Measurements from ENCODE around the gene LIPK. TPM values are rescaled to one million over a fixed set of nuclear protein-coding genes. Genes with fewer than 3 reads are reported as not detected.

Gene LIPK, protein sequence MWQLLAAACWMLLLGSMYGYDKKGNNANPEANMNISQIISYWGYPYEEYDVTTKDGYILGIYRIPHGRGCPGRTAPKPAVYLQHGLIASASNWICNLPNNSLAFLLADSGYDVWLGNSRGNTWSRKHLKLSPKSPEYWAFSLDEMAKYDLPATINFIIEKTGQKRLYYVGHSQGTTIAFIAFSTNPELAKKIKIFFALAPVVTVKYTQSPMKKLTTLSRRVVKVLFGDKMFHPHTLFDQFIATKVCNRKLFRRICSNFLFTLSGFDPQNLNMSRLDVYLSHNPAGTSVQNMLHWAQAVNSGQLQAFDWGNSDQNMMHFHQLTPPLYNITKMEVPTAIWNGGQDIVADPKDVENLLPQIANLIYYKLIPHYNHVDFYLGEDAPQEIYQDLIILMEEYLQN
- not detected for total RNA-seq

GRCh38 chr10:88705958-88706357, at the start of gene LIPK:
Gene LIPK, plus strand, starts transcription at chr10:88706249. Its CDS starts 18,295 bp downstream, at chr10:88724544.
- Histone ChIP-seq H3K9me3 (no peaks in the 10 kb centered on the region), H3K27ac (no peak within 1 kb of the TSS), H3K36me3 (no peaks in the 10 kb centered on the region), H3K27me3 (replicated peaks; ENCODE audit: insufficient read depth) (no peaks in the 10 kb centered on the region), H3K4me1 (ENCODE audit: control insufficient read depth in 1 of 2, low read depth in 2 of 2) (no peaks in the 10 kb centered on the region), H3K4me3 (no peak within 1 kb of the TSS)
- DNase-seq (ENCODE audit: low spot score): no peak
- no peak for ATAC-seq (ENCODE audit: insufficient number of reproducible peaks, low FRiP score, low read depth)
- TF ChIP-seq, protein P1, sequence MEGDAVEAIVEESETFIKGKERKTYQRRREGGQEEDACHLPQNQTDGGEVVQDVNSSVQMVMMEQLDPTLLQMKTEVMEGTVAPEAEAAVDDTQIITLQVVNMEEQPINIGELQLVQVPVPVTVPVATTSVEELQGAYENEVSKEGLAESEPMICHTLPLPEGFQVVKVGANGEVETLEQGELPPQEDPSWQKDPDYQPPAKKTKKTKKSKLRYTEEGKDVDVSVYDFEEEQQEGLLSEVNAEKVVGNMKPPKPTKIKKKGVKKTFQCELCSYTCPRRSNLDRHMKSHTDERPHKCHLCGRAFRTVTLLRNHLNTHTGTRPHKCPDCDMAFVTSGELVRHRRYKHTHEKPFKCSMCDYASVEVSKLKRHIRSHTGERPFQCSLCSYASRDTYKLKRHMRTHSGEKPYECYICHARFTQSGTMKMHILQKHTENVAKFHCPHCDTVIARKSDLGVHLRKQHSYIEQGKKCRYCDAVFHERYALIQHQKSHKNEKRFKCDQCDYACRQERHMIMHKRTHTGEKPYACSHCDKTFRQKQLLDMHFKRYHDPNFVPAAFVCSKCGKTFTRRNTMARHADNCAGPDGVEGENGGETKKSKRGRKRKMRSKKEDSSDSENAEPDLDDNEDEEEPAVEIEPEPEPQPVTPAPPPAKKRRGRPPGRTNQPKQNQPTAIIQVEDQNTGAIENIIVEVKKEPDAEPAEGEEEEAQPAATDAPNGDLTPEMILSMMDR (IDR thresholded peaks at IDR 0.05): no peak

GRCh38 chr10:88657901-88658300, 48.1 kb upstream of the LIPK start:
- Histone ChIP-seq H3K9me3 (no peaks in the 10 kb centered on the region), H3K36me3 (no peaks in the 10 kb centered on the region), H3K4me3 (no peak overlapping the region), H3K27ac (no peak overlapping the region), H3K4me1 (ENCODE audit: control insufficient read depth in 1 of 2, low read depth in 2 of 2) (no peaks in the 10 kb centered on the region), H3K27me3 (replicated peaks; ENCODE audit: insufficient read depth) (no peaks in the 10 kb centered on the region)
- no peak for ATAC-seq (ENCODE audit: insufficient number of reproducible peaks, low FRiP score, low read depth)
- DNase-seq (ENCODE audit: low spot score): no peak
- TF ChIP-seq, protein P1 (IDR thresholded peaks at IDR 0.05): no peak

- ATAC-seq (ENCODE audit: insufficient number of reproducible peaks, low FRiP score, low read depth) (no peak), DNase-seq (ENCODE audit: low spot score) (no peak)
- TF ChIP-seq, protein P1 (IDR thresholded peaks at IDR 0.05): no peak
- no peak overlapping the region for H3K27ac ChIP-seq
- H3K36me3 ChIP-seq: no peaks in the 10 kb centered on the region
- no peaks in the 10 kb centered on the region for H3K27me3 ChIP-seq (replicated peaks; ENCODE audit: insufficient read depth)
- no peak overlapping the region for H3K4me3 ChIP-seq
- no peaks in the 10 kb centered on the region for H3K9me3 ChIP-seq
- no peaks in the 10 kb centered on the region for H3K4me1 ChIP-seq (ENCODE audit: control insufficient read depth in 1 of 2, low read depth in 2 of 2)
Measured at GRCh38 chr10:88659725-88660597, 46.1 kb upstream of the LIPK start.

DNA sequence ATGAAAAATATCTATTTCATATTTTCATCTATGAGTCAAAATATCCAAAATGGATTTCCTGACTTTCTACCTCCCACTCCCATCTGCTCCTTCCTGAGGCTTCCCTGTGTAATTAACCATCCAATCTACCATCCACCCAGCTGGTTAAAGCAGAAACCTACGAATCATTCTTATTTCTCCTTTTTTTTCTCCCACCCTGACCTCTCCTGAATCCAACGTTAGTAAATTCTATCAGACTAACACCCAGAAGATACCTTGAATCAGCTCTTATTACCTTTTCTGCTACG, 45.5 kb upstream of the LIPK start:
- TF ChIP-seq, protein P1 (IDR thresholded peaks at IDR 0.05): no peak
- Histone ChIP-seq H3K36me3 (no peaks in the 10 kb centered on the region), H3K9me3 (no peaks in the 10 kb centered on the region), H3K27ac (no peak overlapping the region), H3K4me1 (ENCODE audit: control insufficient read depth in 1 of 2, low read depth in 2 of 2) (no peaks in the 10 kb centered on the region), H3K27me3 (replicated peaks; ENCODE audit: insufficient read depth) (no peaks in the 10 kb centered on the region), H3K4me3 (no peak overlapping the region)
- no peak for DNase-seq (ENCODE audit: low spot score)
- ATAC-seq (ENCODE audit: insufficient number of reproducible peaks, low FRiP score, low read depth): no peak

- H3K4me1 ChIP-seq (ENCODE audit: control insufficient read depth in 1 of 2, low read depth in 2 of 2): no peaks in the 10 kb centered on the region
- no peak overlapping the region for H3K4me3 ChIP-seq
- TF ChIP-seq, protein P1 (IDR thresholded peaks at IDR 0.05): no peak
- no peaks in the 10 kb centered on the region for H3K9me3 ChIP-seq
- no peak for DNase-seq (ENCODE audit: low spot score)
- no peaks in the 10 kb centered on the region for H3K36me3 ChIP-seq
- no peak for ATAC-seq (ENCODE audit: insufficient number of reproducible peaks, low FRiP score, low read depth)
- no peaks in the 10 kb centered on the region for H3K27me3 ChIP-seq (replicated peaks; ENCODE audit: insufficient read depth)
- no peak overlapping the region for H3K27ac ChIP-seq
Measured at GRCh38 chr10:88661018-88661417, 45.0 kb upstream of the LIPK start.

Data from thoracic aorta (tissue), 2 donors.